OCI-LY1 (cell line): ENCODE measurements around the gene MTFMT.

Source experiments
- H2AFZ ChIP-seq: fragments of 200-600 bp; sonication (generic), shearing (Covaris generic); 2 replicates; pipeline ENCODE4 v1.6.0; 2014; ENCODE audit warnings: antibody characterized with exemption, mild to moderate bottlenecking, low read length
- H3F3A ChIP-seq: fragments of 200-600 bp; sonication (generic), shearing (Covaris generic); 2 replicates; pipeline ENCODE4 v1.6.0; 2014; ENCODE audit warnings: mild to moderate bottlenecking, antibody characterized with exemption, low read length, moderate library complexity; ENCODE audit not compliant: insufficient read depth
- H3K27ac ChIP-seq: fragments of 200-600 bp; sonication (generic); 2 replicates; pipeline ENCODE4 v1.5.1; 2014; ENCODE audit warnings: low read length, mixed run types, mild to moderate bottlenecking, low read depth; ENCODE audit not compliant: poor library complexity, severe bottlenecking
- H3K27me3 ChIP-seq: fragments of 200-600 bp; sonication (generic); 2 replicates; pipeline ENCODE4 v1.6.0; 2014; ENCODE audit warnings: antibody characterized with exemption, mild to moderate bottlenecking, low read length, moderate library complexity; ENCODE audit not compliant: insufficient read depth
- H3K36me3 ChIP-seq: fragments of 200-600 bp; sonication (generic); 2 replicates; pipeline ENCODE4 v1.6.1; 2014; ENCODE audit warnings: mild to moderate bottlenecking, antibody characterized with exemption, low read length, moderate library complexity, mixed read lengths; ENCODE audit not compliant: insufficient read depth
- H3K4me1 ChIP-seq: fragments of 200-600 bp; sonication (generic); 2 replicates; pipeline ENCODE4 v1.5.1; 2014; ENCODE audit warnings: mild to moderate bottlenecking, low read length, moderate library complexity; ENCODE audit not compliant: insufficient read depth, severe bottlenecking
- H3K4me2 ChIP-seq: fragments of 200-600 bp; sonication (generic), shearing (Covaris generic); 2 replicates; pipeline ENCODE4 v1.6.1; 2014; ENCODE audit warnings: low read length
- H3K4me3 ChIP-seq: fragments of 200-600 bp; sonication (generic); 2 replicates; pipeline ENCODE4 v1.5.1; 2014; ENCODE audit warnings: low read length, low read depth, mild to moderate bottlenecking, mixed read lengths; ENCODE audit not compliant: poor library complexity, severe bottlenecking
- H3K79me2 ChIP-seq: fragments of 200-600 bp; shearing (Covaris generic); 2 replicates; pipeline ENCODE4 v1.6.1; 2016; ENCODE audit warnings: mixed run types, low read length, mixed read lengths; ENCODE audit not compliant: insufficient read depth
- H3K9ac ChIP-seq: fragments of 200-600 bp; sonication (generic), shearing (Covaris generic); 2 replicates; pipeline ENCODE4 v1.6.1; 2014; ENCODE audit warnings: mild to moderate bottlenecking, low read length, mixed read lengths
- H3K9me2 ChIP-seq: fragments of 200-600 bp; sonication (generic), shearing (Covaris generic); 2 replicates; pipeline ENCODE4 v1.6.1; 2014; ENCODE audit warnings: low read depth, mild to moderate bottlenecking, low read length, mixed read lengths
- H3K9me3 ChIP-seq: fragments of 200-600 bp; shearing (Covaris generic); 2 replicates; pipeline ENCODE4 v1.6.1; 2014; ENCODE audit warnings: low read length, mixed read lengths
- H4K20me1 ChIP-seq: fragments of 200-600 bp; sonication (generic), shearing (Covaris generic); 2 replicates; pipeline ENCODE4 v1.6.0; 2016; ENCODE audit warnings: mild to moderate bottlenecking, low read length; ENCODE audit not compliant: insufficient read depth
- EZH2 ChIP-seq: fragments of 200-600 bp; sonication (generic), shearing (Covaris generic); IDR thresholded peaks from 2 replicates; pipeline ENCODE4 v1.8.0; 2017; ENCODE audit warnings: borderline replicate concordance, mixed run types, mild to moderate bottlenecking, antibody characterized with exemption, low read length, moderate library complexity, mixed read lengths
- TF ChIP-seq, protein P1 (sequence below): fragments of 200-600 bp; sonication (generic), shearing (Covaris generic); IDR thresholded peaks from 2 replicates; pipeline ENCODE4 v1.5.1; 2017; ENCODE audit warnings: mild to moderate bottlenecking, antibody characterized with exemption, low read length, moderate library complexity, mixed read lengths

The MTFMT gene

DNA sequence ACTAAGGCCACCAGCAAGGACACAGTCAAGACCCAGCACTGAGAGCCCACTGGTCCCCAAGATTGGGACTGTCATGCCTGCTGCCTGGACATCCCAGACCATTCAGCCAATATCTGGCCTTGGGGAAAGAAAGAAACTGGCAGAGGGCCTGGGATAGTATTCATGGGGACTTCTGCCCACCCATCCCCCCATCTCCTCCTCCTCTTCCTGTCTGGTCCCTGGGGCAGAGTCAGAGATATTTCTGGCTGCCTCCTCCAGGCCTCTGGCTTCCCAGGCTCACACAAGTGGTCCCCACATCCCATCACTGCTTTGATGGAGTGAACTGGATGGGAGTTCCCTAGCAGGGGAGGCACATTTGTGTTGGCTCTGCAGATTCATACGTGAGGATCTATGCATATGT lies 42.6 kb upstream of the MTFMT start:
- H2AFZ ChIP-seq: no peak overlapping the region
- H3K9ac ChIP-seq: no peak overlapping the region
- no peaks in the 10 kb centered on the region for H3K9me2 ChIP-seq
- H3K27ac ChIP-seq: no peak overlapping the region
- TF ChIP-seq EZH2: no peak
- TF ChIP-seq, protein P1, sequence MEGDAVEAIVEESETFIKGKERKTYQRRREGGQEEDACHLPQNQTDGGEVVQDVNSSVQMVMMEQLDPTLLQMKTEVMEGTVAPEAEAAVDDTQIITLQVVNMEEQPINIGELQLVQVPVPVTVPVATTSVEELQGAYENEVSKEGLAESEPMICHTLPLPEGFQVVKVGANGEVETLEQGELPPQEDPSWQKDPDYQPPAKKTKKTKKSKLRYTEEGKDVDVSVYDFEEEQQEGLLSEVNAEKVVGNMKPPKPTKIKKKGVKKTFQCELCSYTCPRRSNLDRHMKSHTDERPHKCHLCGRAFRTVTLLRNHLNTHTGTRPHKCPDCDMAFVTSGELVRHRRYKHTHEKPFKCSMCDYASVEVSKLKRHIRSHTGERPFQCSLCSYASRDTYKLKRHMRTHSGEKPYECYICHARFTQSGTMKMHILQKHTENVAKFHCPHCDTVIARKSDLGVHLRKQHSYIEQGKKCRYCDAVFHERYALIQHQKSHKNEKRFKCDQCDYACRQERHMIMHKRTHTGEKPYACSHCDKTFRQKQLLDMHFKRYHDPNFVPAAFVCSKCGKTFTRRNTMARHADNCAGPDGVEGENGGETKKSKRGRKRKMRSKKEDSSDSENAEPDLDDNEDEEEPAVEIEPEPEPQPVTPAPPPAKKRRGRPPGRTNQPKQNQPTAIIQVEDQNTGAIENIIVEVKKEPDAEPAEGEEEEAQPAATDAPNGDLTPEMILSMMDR: no peak
- no peaks in the 10 kb centered on the region for H3K79me2 ChIP-seq
- H3K4me1 ChIP-seq: no peaks in the 10 kb centered on the region
- no peak overlapping the region for H3K4me2 ChIP-seq
- no peaks in the 10 kb centered on the region for H4K20me1 ChIP-seq
- no peaks in the 10 kb centered on the region for H3F3A ChIP-seq
- no peaks in the 10 kb centered on the region; the same call in 1 of the 2 replicates for H3K27me3 ChIP-seq
- H3K36me3 ChIP-seq: no peaks in the 10 kb centered on the region
- H3K9me3 ChIP-seq: no peaks in the 10 kb centered on the region
- H3K4me3 ChIP-seq: no peak overlapping the region

DNA sequence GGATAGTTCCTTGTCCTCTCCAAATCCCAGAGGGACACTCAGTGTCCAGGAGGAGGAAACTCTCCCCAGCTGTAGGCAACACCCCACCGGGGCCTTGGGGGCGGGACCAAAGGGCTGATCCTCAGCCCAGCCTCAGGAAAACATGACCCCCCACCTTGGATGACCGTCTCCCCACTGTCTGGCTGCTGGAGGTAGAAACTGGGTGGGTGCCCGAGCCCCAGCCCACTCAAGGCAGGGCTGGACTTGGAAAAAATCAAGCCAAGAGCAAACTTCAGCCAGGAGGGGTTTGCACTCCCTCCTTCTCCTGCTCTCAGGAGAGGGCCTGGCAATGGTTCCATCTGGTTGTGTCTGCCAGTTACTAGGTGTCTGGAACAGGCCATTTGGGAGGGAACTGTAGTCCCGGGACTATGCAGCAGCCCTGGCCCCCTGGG lies 42.0 kb upstream of the MTFMT start:
- Histone ChIP-seq H3F3A (no peaks in the 10 kb centered on the region), H3K9ac (no peak overlapping the region), H3K27ac (no peak overlapping the region), H3K36me3 (no peaks in the 10 kb centered on the region), H3K9me2 (no peaks in the 10 kb centered on the region), H2AFZ (no peak overlapping the region), H3K27me3 (no peaks in the 10 kb centered on the region; the same call in 1 of the 2 replicates), H4K20me1 (no peaks in the 10 kb centered on the region), H3K9me3 (no peaks in the 10 kb centered on the region), H3K4me3 (no peak overlapping the region), H3K4me2 (no peak overlapping the region), H3K4me1 (no peaks in the 10 kb centered on the region), H3K79me2 (no peaks in the 10 kb centered on the region)
- no peak for TF ChIP-seq EZH2
- TF ChIP-seq, protein P1: no peak

DNA sequence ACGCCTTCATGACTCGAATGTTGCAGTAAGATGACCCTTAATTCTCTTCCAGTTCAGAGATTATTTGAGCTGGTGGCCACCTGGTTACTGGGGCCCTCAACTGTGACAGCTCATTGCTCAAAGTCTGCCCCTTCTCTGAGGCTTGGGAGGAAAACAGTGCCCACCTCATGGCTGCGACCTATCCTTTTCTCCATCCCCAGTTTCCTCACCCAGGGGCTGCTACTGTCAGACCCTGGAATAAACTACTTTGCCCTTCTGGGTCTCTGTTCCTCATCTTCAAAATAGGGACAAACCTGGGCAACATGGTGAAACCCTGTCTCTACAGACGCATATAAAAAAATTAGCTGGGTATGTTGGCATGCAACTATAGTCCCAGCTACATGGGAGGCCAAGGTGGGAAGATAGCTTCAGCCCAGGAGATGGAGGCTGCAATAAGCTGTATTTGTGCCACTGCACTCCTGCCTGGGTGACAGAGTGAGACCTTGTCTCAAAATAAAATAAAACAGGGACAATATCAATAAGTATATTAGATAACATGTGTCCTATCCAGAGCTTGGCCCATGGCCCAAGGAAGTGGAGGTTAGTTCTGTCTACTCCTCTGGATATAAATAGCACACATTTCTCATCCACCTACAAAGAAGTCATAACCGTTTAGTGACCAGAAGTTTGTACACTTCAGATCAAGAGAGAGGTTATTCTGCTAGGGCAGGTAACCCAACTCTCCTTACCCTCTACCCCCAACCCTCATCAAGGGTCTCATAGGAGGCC lies 40.5 kb upstream of the MTFMT start:
- Histone ChIP-seq H3K27me3 (peaks cover 1% of the 10 kb centered on the region), H3K36me3 (no peaks in the 10 kb centered on the region), H3F3A (no peaks in the 10 kb centered on the region), H3K4me3 (no peak overlapping the region), H3K9me2 (no peaks in the 10 kb centered on the region), H3K9ac (no peak overlapping the region), H3K27ac (no peak overlapping the region), H3K79me2 (no peaks in the 10 kb centered on the region), H3K9me3 (no peaks in the 10 kb centered on the region), H4K20me1 (no peaks in the 10 kb centered on the region), H3K4me1 (no peaks in the 10 kb centered on the region), H2AFZ (no peak overlapping the region), H3K4me2 (no peak overlapping the region)
- TF ChIP-seq, protein P1: no peak
- TF ChIP-seq EZH2: no peak
